Stomach (tissue), 9 donors: ENCODE measurements around the gene ZC3H12D. TPM values are rescaled to one million over a fixed set of nuclear protein-coding genes. Genes with fewer than 3 reads are reported as not detected.

Experiments
- DNase-seq, 2 donors: peaks; one replicate each; pipeline versions ENCODE4 v3.0.0 to v3.0.0-alpha.2; 2013 to 2019
- H3K27ac ChIP-seq, 5 donors: fragments of 200-600 bp in 4 of 5; sonication (generic) in 4 of 5; one replicate each; pipeline ENCODE4 v1.5.1; 2013 to 2019; ENCODE audit warnings: mild to moderate bottlenecking in 1 of 5, moderate library complexity in 1 of 5
- H3K27me3 ChIP-seq, 3 donors: fragments of 200-600 bp; sonication (generic); one replicate each; pipeline ENCODE4 v1.5.1; 2017 to 2019; ENCODE audit warnings: mixed run types in 1 of 3
- H3K36me3 ChIP-seq, 4 donors: fragments of 200-600 bp; sonication (generic); 1 replicate in 3 of 4; 2 replicates in 1 of 4; pipeline ENCODE4 v1.5.1; 2016 to 2019
- H3K4me1 ChIP-seq, 4 donors: fragments of 200-600 bp; sonication (generic); one replicate each; pipeline ENCODE4 v1.5.1; 2016 to 2019
- H3K4me3 ChIP-seq, 4 donors: fragments of 200-600 bp; sonication (generic) in 3 of 4; one replicate each; pipeline ENCODE4 v1.5.1; 2016 to 2019; ENCODE audit warnings: mild to moderate bottlenecking in 1 of 4
- H3K9me3 ChIP-seq, 4 donors: fragments of 200-600 bp; sonication (generic); one replicate each; pipeline ENCODE4 v1.5.1; 2016 to 2019
- EP300 ChIP-seq: sonication (generic); formaldehyde crosslinking; IDR thresholded peaks from one replicate; pipeline ENCODE4 v1.6.1; 2017; ENCODE audit warnings: antibody characterized with exemption
- POLR2A ChIP-seq, 4 donors: fragments of 450-650 bp; IDR thresholded peaks; one replicate each; pipeline ENCODE4 v1.6.1; 2016; ENCODE audit warnings: antibody characterized with exemption in 4 of 4, control low read depth in 2 of 4, mild to moderate bottlenecking in 1 of 4, moderate library complexity in 1 of 4
- POLR2AphosphoS5 ChIP-seq, 3 donors: sonication (generic); formaldehyde crosslinking; IDR thresholded peaks; one replicate each; pipeline ENCODE4 v1.6.1; 2016; ENCODE audit warnings: antibody characterized with exemption in 3 of 3
- WGBS, 5 donors: extraction: QIAGEN DNeasy Blood & Tissue Kit in 3 of 5; methylation state at CpG; one replicate each; pipeline versions ENCODE4 v1.1.5 to v1.1.7; 2013 to 2018; 5-methylcytosine and 5-hydroxymethylcytosine counted together
- intact Hi-C: fragments of 100-400 bp; cut with DNase I; formaldehyde crosslinking; loops from one replicate; pipeline ENCODE4 v1.15.1; 2023; ENCODE audit warnings: low total_unique reads
- polyA plus RNA-seq, 3 donors: library from polyadenylated mRNA; stranded (reverse); fragments of 200-250 nt; gene quantifications; one replicate each; pipeline ENCODE4 v1.2.3, GENCODE V29; 2013
- total RNA-seq, 5 donors: library from RNA; depleted of rRNA; stranded (reverse); fragments of >200 nt; gene quantifications; one replicate each; pipeline versions ENCODE4 v1.1.0 to v1.2.3, GENCODE V29; 2014 to 2016
- TF ChIP-seq, protein P1 (sequence below), 7 experiments: fragments of 450-650 bp in 4 of 7; fragments of 200-600 bp in 3 of 7; sonication (generic) in 3 of 7; IDR thresholded peaks; one replicate each; pipeline ENCODE4 v1.5.1; 2016 to 2019; ENCODE audit warnings: antibody characterized with exemption in 7 of 7, control low read depth in 2 of 7, mild to moderate bottlenecking in 1 of 7
- donor health status: healthy with polysubstance abuse.
- donor health status: Bipolar disorder and iron deficiency.
- donor health status: healthy.

ZC3H12D gene
- total and polyA plus RNA-seq, 8 donors, result 0.31 to 2.2 (median 0.85) TPM; not detected in 3

DNA sequence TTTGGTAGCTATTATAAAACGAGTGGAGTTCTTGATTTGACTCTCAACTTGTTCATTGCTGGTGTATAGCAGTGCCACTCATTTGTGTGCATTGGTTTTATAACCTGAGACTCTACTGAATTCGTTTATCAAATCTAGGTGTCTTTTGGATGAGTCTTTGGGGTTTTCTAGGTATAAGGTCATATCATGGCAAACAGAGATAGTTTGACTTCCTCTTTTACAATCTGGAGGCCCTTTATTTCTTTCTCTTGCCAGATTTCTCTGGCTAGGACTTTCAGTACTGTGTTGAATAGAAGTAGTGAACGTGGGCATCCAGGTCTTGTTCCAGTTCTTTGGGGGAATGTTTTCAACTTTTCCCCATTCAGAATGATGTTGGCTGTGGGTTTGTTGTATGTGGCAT, 46.0 kb downstream of the ZC3H12D start:
- Histone ChIP-seq H3K9me3 (no peaks in the 10 kb centered on the region), H3K4me1 (peaks cover 0 to 7% (median 0%) of the 10 kb centered on the region in 4 donors), H3K4me3 (no peak overlapping the region), H3K36me3 (no peaks in the 10 kb centered on the region), H3K27ac (no peak overlapping the region), H3K27me3 (no peaks in the 10 kb centered on the region)
- 70 to 84% (median 73%) methylated on average over 3 of the region's 3 CpGs for WGBS, 5 donors
- DNase-seq, result no peak
- TF ChIP-seq POLR2AphosphoS5 (IDR thresholded peaks at IDR 0.05), result no peak
- TF ChIP-seq POLR2A (IDR thresholded peaks at IDR 0.05), result no peak
- TF ChIP-seq, protein P1, sequence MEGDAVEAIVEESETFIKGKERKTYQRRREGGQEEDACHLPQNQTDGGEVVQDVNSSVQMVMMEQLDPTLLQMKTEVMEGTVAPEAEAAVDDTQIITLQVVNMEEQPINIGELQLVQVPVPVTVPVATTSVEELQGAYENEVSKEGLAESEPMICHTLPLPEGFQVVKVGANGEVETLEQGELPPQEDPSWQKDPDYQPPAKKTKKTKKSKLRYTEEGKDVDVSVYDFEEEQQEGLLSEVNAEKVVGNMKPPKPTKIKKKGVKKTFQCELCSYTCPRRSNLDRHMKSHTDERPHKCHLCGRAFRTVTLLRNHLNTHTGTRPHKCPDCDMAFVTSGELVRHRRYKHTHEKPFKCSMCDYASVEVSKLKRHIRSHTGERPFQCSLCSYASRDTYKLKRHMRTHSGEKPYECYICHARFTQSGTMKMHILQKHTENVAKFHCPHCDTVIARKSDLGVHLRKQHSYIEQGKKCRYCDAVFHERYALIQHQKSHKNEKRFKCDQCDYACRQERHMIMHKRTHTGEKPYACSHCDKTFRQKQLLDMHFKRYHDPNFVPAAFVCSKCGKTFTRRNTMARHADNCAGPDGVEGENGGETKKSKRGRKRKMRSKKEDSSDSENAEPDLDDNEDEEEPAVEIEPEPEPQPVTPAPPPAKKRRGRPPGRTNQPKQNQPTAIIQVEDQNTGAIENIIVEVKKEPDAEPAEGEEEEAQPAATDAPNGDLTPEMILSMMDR (IDR thresholded peaks at IDR 0.05), result no peak
- no peak for TF ChIP-seq EP300
- intact Hi-C loops, result no loop called here

GRCh38 chr6:149437212-149437611, 47.6 kb downstream of the ZC3H12D start:
- peaks cover 0 to 9% (median under 1%) of the 10 kb centered on the region in 4 donors for H3K4me1 ChIP-seq
- intact Hi-C loops, result no loop called here
- H3K9me3 ChIP-seq, result no peaks in the 10 kb centered on the region
- WGBS, 5 donors, result 75 to 90% (median 86%) methylated on average over 3 of the region's 3 CpGs
- no peaks in the 10 kb centered on the region for H3K36me3 ChIP-seq
- no peak for DNase-seq
- H3K4me3 ChIP-seq, result no peak overlapping the region
- H3K27ac ChIP-seq, result no peak overlapping the region
- TF ChIP-seq POLR2AphosphoS5 (IDR thresholded peaks at IDR 0.05) (no peak), POLR2A (IDR thresholded peaks at IDR 0.05) (no peak), EP300 (no peak)
- TF ChIP-seq, protein P1 (IDR thresholded peaks at IDR 0.05), result no peak
- H3K27me3 ChIP-seq, result no peaks in the 10 kb centered on the region

GRCh38 chr6:149436647-149437046, 48.2 kb downstream of the ZC3H12D start:
- WGBS, 5 donors, result 95 to 98% (median 96%) methylated on average over 7 to 12 of the region's 12 CpGs
- TF ChIP-seq POLR2A (IDR thresholded peaks at IDR 0.05) (no peak), POLR2AphosphoS5 (IDR thresholded peaks at IDR 0.05) (no peak), EP300 (no peak)
- TF ChIP-seq, protein P1 (IDR thresholded peaks at IDR 0.05), result no peak
- intact Hi-C loops, result no loop called here

DNA sequence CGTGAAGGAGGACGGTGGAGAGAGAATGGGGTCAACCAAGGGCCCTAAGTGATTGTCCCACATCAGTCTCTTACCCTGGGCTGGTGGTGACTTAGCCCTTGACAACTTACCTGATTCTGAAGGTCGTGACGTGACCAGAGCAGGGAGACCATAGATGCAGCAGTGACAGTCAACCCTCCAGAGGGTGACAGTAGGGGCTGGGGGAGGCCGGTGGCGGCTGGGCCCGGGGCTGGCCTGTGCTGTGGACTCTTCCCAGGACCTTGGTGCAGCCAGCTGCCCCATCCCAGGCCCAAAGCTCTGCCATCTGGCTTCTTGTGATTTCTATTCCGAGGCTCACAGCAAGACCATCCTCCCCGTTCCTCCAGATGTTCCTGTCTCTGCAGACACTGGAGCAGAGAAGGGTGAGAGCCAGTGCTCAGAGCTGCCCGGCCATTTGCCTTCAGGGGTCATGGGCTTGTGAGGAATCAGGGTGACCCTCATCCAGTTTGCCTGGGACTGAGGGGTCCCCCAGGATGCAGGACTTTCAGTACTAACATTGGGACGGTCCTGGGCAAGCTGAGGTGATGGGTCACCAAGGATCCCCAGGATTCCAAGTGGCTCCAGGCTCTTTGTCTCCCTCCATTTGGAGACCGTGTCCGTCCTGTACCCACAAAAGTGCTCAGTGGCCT, 48.8 kb downstream of the ZC3H12D start:
- intact Hi-C loops, result no loop called here
- WGBS, 5 donors, result 85 to 95% (median 93%) methylated on average over 7 to 13 of the region's 13 CpGs

More at GRCh38 chr6:149436647-149437046, 48.2 kb downstream of the ZC3H12D start:
- Histone ChIP-seq H3K4me1 (peaks cover 0 to 12% (median 4%) of the 10 kb centered on the region in 4 donors), H3K27me3 (no peaks in the 10 kb centered on the region), H3K36me3 (no peaks in the 10 kb centered on the region), H3K4me3 (no peak overlapping the region), H3K9me3 (no peaks in the 10 kb centered on the region), H3K27ac (no peak overlapping the region)
- no peak for DNase-seq

More for the DNA sequence above, 48.8 kb downstream of the ZC3H12D start:
- Histone ChIP-seq H3K4me3 (no peak overlapping the region), H3K27me3 (no peaks in the 10 kb centered on the region), H3K27ac (no peak overlapping the region), H3K9me3 (no peaks in the 10 kb centered on the region), H3K4me1 (peaks cover 0 to 9% (median 4%) of the 10 kb centered on the region in 4 donors), H3K36me3 (no peaks in the 10 kb centered on the region)
- DNase-seq, result no peak
- no peak for TF ChIP-seq POLR2AphosphoS5 (IDR thresholded peaks at IDR 0.05)
- TF ChIP-seq, protein P1 (IDR thresholded peaks at IDR 0.05), result no peak
- no peak for TF ChIP-seq POLR2A (IDR thresholded peaks at IDR 0.05)
- TF ChIP-seq EP300, result no peak
